Heart left ventricle (tissue), 13 donors: ENCODE results near the gene PIP5KL1.

Source experiments
- CTCF ChIP-seq, 12 donors: fragments of 200-600 bp; sonication (generic) in 4 of 12; IDR thresholded peaks; one replicate each; pipeline versions ENCODE4 v1.5.0 to v1.8.0; 2018 to 2022; ENCODE audit warnings: antibody characterized with exemption in 12 of 12, mild to moderate bottlenecking in 5 of 12
- POLR2A ChIP-seq, 2 donors: fragments of 450-650 bp; IDR thresholded peaks; one replicate each; pipeline ENCODE4 v1.6.1; 2017; ENCODE audit warnings: antibody characterized with exemption in 2 of 2, mild to moderate bottlenecking in 2 of 2, moderate library complexity in 2 of 2
- donor health status: ischemic (EF 13 %, LVEDD 7.1; RV severe dilation, severe dysfunction).
- donor health status: DM: no; HTN: yes; CAD: no.
- donor health status: DM: no; HTN: no; CAD: no.
- donor health status: ischemic (EF 25% LVEDD 6.9; RV normal size, moderate dysfunction).
- donor health status: ischemic (EF 25% LVEDD 5.7; RV mildly dilated, moderate dysfunction).
- donor health status: ischemic (EF 35%, LVEDD 5.7; RV mildly dilated, moderate dysfunction).
- donor health status: nonischemic (EF 11% LVEDD 7.7; RV severe dilation, severe dysfunction).
- donor health status: DM: yes; HTN: yes; CAD: no.
- donor health status: PGD.
- donor health status: ischemic (EF 29% LVEDD 5.4; RV normal size, mild dysfunction).
- donor health status: nonischemic (EF 23%, LVEDD 6.1; RV moderate dilation, normal function).

- TF ChIP-seq POLR2A (IDR thresholded peaks at IDR 0.05): no peak
- TF ChIP-seq CTCF (IDR thresholded peaks at IDR 0.05): no peak
Measured at GRCh38 chr9:127977009-127977883, 46.7 kb upstream of the PIP5KL1 start.
